Upper lobe of left lung (tissue), 6 donors: ENCODE results near the gene ELOA. TPM values are rescaled to one million over a fixed set of nuclear protein-coding genes. Genes with fewer than 3 reads are reported as not detected.

ENCODE experiments used
- ATAC-seq, 2 donors: fragments of 200-7000 bp; cut with Tn5 transposase; one replicate each; pipeline ENCODE4 v1.9.1; 2022; ENCODE audit warnings: mild to moderate bottlenecking in 2 of 2, moderate library complexity in 2 of 2; ENCODE audit not compliant: low FRiP score in 2 of 2
- DNase-seq, 2 donors: peaks; one replicate each; pipeline ENCODE4 v3.0.0-alpha.2; 2019 to 2020
- H3K27ac ChIP-seq, 4 donors: fragments of 200-600 bp; sonication (generic); one replicate each; pipeline ENCODE4 v1.5.1; 2016 to 2019
- H3K27me3 ChIP-seq, 4 donors: fragments of 200-600 bp; sonication (generic); one replicate each; pipeline ENCODE4 v1.5.1; 2017 to 2019
- H3K36me3 ChIP-seq, 4 donors: fragments of 200-600 bp; sonication (generic); one replicate each; pipeline ENCODE4 v1.5.1; 2016 to 2019
- H3K4me1 ChIP-seq, 4 donors: fragments of 200-600 bp; sonication (generic); one replicate each; pipeline ENCODE4 v1.5.1; 2018 to 2019
- H3K4me3 ChIP-seq, 4 donors: fragments of 200-600 bp; sonication (generic); one replicate each; pipeline ENCODE4 v1.5.1; 2017 to 2019; ENCODE audit warnings: mild to moderate bottlenecking in 2 of 4, moderate library complexity in 1 of 4
- H3K9me3 ChIP-seq, 4 donors: fragments of 200-600 bp; sonication (generic); one replicate each; pipeline ENCODE4 v1.5.1; 2018 to 2019
- CTCF ChIP-seq, 6 experiments: fragments of 450-650 bp in 4 of 6; fragments of 200-600 bp in 2 of 6; sonication (generic) in 2 of 6; IDR thresholded peaks; one replicate each; pipeline ENCODE4 v1.5.1; 2016 to 2019; ENCODE audit warnings: antibody characterized with exemption in 6 of 6
- EP300 ChIP-seq, 4 donors: sonication (generic); formaldehyde crosslinking; IDR thresholded peaks; one replicate each; pipeline ENCODE4 v1.5.1; 2017; ENCODE audit warnings: antibody characterized with exemption in 4 of 4, control low read depth in 2 of 4
- POLR2A ChIP-seq, 4 donors: fragments of 450-650 bp; IDR thresholded peaks; one replicate each; pipeline ENCODE4 v1.5.1; 2016 to 2017; ENCODE audit warnings: antibody characterized with exemption in 4 of 4, mild to moderate bottlenecking in 2 of 4
- POLR2AphosphoS5 ChIP-seq, 2 donors: sonication (generic); formaldehyde crosslinking; IDR thresholded peaks; one replicate each; pipeline ENCODE4 v1.5.1; 2017; ENCODE audit warnings: antibody characterized with exemption in 2 of 2
- WGBS, 2 donors: methylation state at CpG; one replicate each; pipeline ENCODE4 v1.1.5; 2017 to 2018; 5-methylcytosine and 5-hydroxymethylcytosine counted together
- total RNA-seq, 6 donors: library from RNA; depleted of rRNA in 4 of 6; stranded (reverse); fragments of >200 nt in 4 of 6; gene quantifications; one replicate each; pipeline versions ENCODE4 v1.1.0 to v1.2.1, GENCODE V29; 2016 to 2021
- donor health status: DM: no; HTN: no; CAD: no; lungs with moderate emphysema.
- donor health status: DM: no; HTN: yes; CAD: no; lungs with severe emphysema.

ELOA gene
- total RNA-seq = 10 to 100 TPM; 43.2 to 71.2 (median 59.0) TPM

DNA sequence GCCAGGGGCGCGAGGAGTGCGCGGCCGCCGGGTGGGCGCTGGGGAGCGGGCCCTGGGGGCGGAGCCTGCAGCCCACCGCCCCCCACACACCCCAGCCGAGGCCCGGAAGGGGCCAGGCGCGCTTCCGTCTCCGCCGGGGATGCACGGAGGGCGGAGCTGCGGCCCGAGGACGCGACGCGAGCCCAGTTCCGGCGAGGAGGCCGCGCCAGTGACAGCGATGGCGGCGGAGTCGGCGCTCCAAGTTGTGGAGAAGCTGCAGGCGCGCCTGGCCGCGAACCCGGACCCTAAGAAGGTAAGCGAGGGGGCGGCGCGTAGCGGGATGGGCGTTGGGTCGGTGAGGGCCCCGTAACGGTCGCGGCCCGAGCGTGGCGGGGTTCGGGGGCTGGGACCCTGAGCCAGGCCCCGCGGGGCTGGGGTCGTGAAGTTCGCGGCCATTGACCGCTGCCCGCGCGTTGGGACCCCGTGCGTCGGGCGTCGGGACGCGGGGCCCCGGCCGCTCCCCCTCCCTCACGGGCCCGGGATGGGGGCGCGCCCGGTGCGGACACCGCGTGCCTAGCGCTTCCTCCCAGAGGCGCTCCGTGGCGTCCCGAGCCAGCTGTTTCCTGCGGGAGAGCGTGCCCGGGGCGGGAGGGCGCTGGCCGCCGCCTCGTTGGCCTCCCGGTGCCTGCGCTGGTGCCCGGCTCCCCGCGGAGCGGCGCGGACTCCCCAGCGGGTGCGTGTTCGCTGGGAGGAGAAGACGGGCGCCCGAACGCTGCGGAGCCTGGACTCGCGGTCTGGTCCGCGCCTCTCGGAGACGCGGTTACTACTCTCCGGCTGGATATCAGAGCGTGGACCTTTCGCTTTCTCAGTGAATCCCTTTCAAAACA is at the start of gene ELOA:
ELOA (plus strand) TSS at position 185 of the 866 bp plus-strand sequence; CDS start at position 218, 33 bp downstream.
- WGBS, 2 donors = 0 to 2% methylated on average over 15 to 45 of the region's 119 CpGs
- peaks cover 26 to 50% (median 32%) of the 10 kb centered on the region in 4 donors for H3K4me1 ChIP-seq

GRCh38 chr1:23693599-23693998 is 49.7 kb upstream of the ELOA start:
- peaks cover 26 to 61% (median 50%) of the 10 kb centered on the region in 4 donors for H3K36me3 ChIP-seq
- H3K27me3 ChIP-seq = no peaks in the 10 kb centered on the region
- peaks cover 32 to 54% (median 43%) of the 10 kb centered on the region in 4 donors for H3K4me1 ChIP-seq
- 68% methylated on average over 2 of the region's 2 CpGs for WGBS, 2 donors
- ATAC-seq = no peak
- H3K9me3 ChIP-seq = no peaks in the 10 kb centered on the region
- DNase-seq = no peak
- TF ChIP-seq POLR2A (IDR thresholded peaks at IDR 0.05) = no peak
- no peak for TF ChIP-seq POLR2AphosphoS5 (IDR thresholded peaks at IDR 0.05)
- no peak for TF ChIP-seq CTCF (IDR thresholded peaks at IDR 0.05)
- no peak for TF ChIP-seq EP300 (IDR thresholded peaks at IDR 0.05)
- peak overlapping the region in 1 of 4 donors; percentile 16 for H3K4me3 ChIP-seq
- no peak overlapping the region for H3K27ac ChIP-seq

More for the DNA sequence above, at the start of gene ELOA:
- peak; percentile 90 to 97 for ATAC-seq
- Histone ChIP-seq H3K4me3 (peak within 1 kb of the TSS; percentile 81 to 95 (median 90)), H3K9me3 (no peaks in the 10 kb centered on the region), H3K27ac (peak within 1 kb of the TSS; percentile 92 to 94 (median 93)), H3K27me3 (no peaks in the 10 kb centered on the region), H3K36me3 (peaks cover 0 to 15% (median 1%) of the 10 kb centered on the region in 4 donors)
- TF ChIP-seq EP300 (IDR thresholded peaks at IDR 0.05) = no peak
- TF ChIP-seq CTCF (IDR thresholded peaks at IDR 0.05) = peak in 2 of 6 experiments; percentile 4 to 6
- peak; percentile 82 to 88 for TF ChIP-seq POLR2AphosphoS5 (IDR thresholded peaks at IDR 0.05)
- TF ChIP-seq POLR2A (IDR thresholded peaks at IDR 0.05) = peak in 3 of 4 donors; percentile 64 to 94 (median 81)
- peak; percentile 76 to 95 for DNase-seq

DNA sequence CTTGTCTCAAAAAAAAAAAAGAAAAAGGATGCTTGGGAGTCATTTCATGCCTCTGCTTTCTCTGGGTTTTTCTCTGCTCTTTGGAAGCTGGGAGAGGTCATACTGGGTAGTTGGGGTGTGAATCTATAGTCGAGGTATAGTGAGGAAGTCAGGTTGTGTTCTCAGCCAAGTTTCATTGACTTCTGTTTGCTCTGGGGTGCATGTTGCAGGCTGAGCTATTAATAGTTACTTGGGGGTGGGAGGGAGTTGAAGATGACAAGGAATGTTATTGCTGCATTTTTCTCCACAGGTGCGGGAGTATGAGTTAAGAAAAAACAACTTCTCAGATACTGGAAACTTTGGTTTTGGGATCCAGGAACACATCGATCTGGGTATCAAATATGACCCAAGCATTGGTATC is 48.9 kb upstream of the ELOA start:
- 48 to 64% methylated on average over 3 of the region's 3 CpGs for WGBS, 2 donors
- Histone ChIP-seq H3K9me3 (no peaks in the 10 kb centered on the region), H3K36me3 (peaks cover 27 to 69% (median 55%) of the 10 kb centered on the region in 4 donors), H3K4me1 (peaks cover 32 to 58% (median 43%) of the 10 kb centered on the region in 4 donors), H3K27ac (peak overlapping the region in 1 of 4 donors; percentile 10), H3K27me3 (no peaks in the 10 kb centered on the region), H3K4me3 (peak overlapping the region in 1 of 4 donors; percentile 16)
- no peak for DNase-seq
- ATAC-seq = no peak
- TF ChIP-seq POLR2A (IDR thresholded peaks at IDR 0.05) (no peak), CTCF (IDR thresholded peaks at IDR 0.05) (no peak), EP300 (IDR thresholded peaks at IDR 0.05) (no peak), POLR2AphosphoS5 (IDR thresholded peaks at IDR 0.05) (no peak)

DNA sequence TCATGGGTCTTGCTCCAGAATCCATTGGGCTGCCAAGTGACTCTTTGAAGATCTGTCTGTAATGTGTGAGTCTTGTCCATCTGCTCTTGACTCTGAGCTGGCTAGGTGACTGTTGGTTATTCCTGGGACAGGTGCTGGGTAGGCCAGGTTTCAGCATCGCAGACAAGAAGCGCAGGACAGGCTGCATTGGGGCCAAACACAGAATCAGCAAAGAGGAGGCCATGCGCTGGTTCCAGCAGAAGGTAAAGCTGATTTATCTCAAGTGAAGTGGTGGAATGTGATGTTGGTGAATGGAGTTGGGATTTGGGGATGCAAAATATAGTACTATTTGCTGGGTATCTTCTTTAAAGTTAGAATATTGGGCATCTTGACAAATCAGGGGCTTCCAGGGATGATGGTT is 47.6 kb upstream of the ELOA start:
- no peak for ATAC-seq
- 96% methylated on average over 3 of the region's 3 CpGs for WGBS, 2 donors
- Histone ChIP-seq H3K36me3 (peaks cover 33 to 82% (median 61%) of the 10 kb centered on the region in 4 donors), H3K27ac (peak overlapping the region in 1 of 4 donors; percentile 3), H3K4me3 (no peak overlapping the region), H3K4me1 (peaks cover 32 to 58% (median 43%) of the 10 kb centered on the region in 4 donors), H3K27me3 (no peaks in the 10 kb centered on the region), H3K9me3 (no peaks in the 10 kb centered on the region)
- no peak for DNase-seq
- no peak for TF ChIP-seq POLR2AphosphoS5 (IDR thresholded peaks at IDR 0.05)
- no peak for TF ChIP-seq EP300 (IDR thresholded peaks at IDR 0.05)
- TF ChIP-seq CTCF (IDR thresholded peaks at IDR 0.05) = no peak
